K562 (cell line): ENCODE data around the gene ASIC5.

Experiments used
- BHLHE40 ChIP-seq: IDR thresholded peaks from 2 replicates; pipeline ENCODE4 v1.6.1; 2011; ENCODE audit warnings: low read length, improper control_type of control experiment
- CBFB ChIP-seq: sonication (generic); formaldehyde crosslinking; IDR thresholded peaks from 2 replicates; pipeline ENCODE4 v1.4.0; 2020; ENCODE audit warnings: mild to moderate bottlenecking, missing genetic modification reagents
- CBX2 ChIP-seq: fragments of 200-600 bp; sonication (generic); IDR thresholded peaks from one replicate; pipeline ENCODE4 v1.6.1; 2012; ENCODE audit warnings: mild to moderate bottlenecking, low read length, inconsistent platforms; ENCODE audit not compliant: insufficient read depth, poor library complexity, severe bottlenecking
- CEBPB ChIP-seq: fragments of 450-650 bp; IDR thresholded peaks from 2 replicates; pipeline ENCODE4 v1.6.1; 2016; ENCODE audit warnings: missing genetic modification characterization, missing compliant biosample characterization
- CREB1 ChIP-seq, 2 experiments: sonication (generic) in 1 of 2; formaldehyde crosslinking in 1 of 2; IDR thresholded peaks; 2 replicates each; pipeline versions ENCODE4 v1.6.1 to v1.8.0; 2012 to 2022; ENCODE audit warnings: inconsistent platforms in 1 of 2, mild to moderate bottlenecking in 1 of 2, missing genetic modification reagents in 1 of 2, moderate library complexity in 1 of 2
- FOXJ2 ChIP-seq: fragments of 200-800 bp; sonication (Bioruptor generic); IDR thresholded peaks from 2 replicates; pipeline ENCODE4 v1.6.1; 2016; ENCODE audit warnings: missing genetic modification characterization, missing compliant biosample characterization
- GATA2 ChIP-seq: sonication (generic); formaldehyde crosslinking; IDR thresholded peaks from 2 replicates; pipeline ENCODE4 v1.4.0; 2020; ENCODE audit warnings: mild to moderate bottlenecking, missing genetic modification reagents
- HNRNPLL ChIP-seq: fragments of 200-400 bp; formaldehyde crosslinking; IDR thresholded peaks from 2 replicates; pipeline ENCODE4 v1.6.1; 2017; ENCODE audit warnings: low read length, low read depth, mild to moderate bottlenecking; ENCODE audit not compliant: poor library complexity, severe bottlenecking
- PCBP2 ChIP-seq: fragments of 200-400 bp; formaldehyde crosslinking; IDR thresholded peaks from 2 replicates; pipeline ENCODE4 v1.6.1; 2018; ENCODE audit warnings: low read length, low read depth, mild to moderate bottlenecking, moderate library complexity; ENCODE audit not compliant: poor library complexity, severe bottlenecking
- RFX5 ChIP-seq: IDR thresholded peaks from 2 replicates; pipeline ENCODE4 v1.6.1; 2011; ENCODE audit warnings: low read depth, mild to moderate bottlenecking, improper control_type of control experiment, low read length
- ZSCAN32 ChIP-seq: fragments of 450-650 bp; formaldehyde crosslinking; IDR thresholded peaks from 2 replicates; pipeline ENCODE4 v1.4.0; 2020; ENCODE audit warnings: mild to moderate bottlenecking, moderate library complexity
- TF ChIP-seq, protein P1 (sequence below): sonication (generic); formaldehyde crosslinking; IDR thresholded peaks from 2 replicates; pipeline ENCODE4 v1.8.1; 2022; ENCODE audit warnings: missing genetic modification reagents
- TF ChIP-seq, protein P2 (sequence below): fragments of 450-650 bp; conservative IDR thresholded peaks from 2 replicates; pipeline ENCODE4 v1.6.1; 2016; ENCODE audit warnings: missing genetic modification characterization, low read depth, mild to moderate bottlenecking, missing compliant biosample characterization, moderate library complexity

DNA sequence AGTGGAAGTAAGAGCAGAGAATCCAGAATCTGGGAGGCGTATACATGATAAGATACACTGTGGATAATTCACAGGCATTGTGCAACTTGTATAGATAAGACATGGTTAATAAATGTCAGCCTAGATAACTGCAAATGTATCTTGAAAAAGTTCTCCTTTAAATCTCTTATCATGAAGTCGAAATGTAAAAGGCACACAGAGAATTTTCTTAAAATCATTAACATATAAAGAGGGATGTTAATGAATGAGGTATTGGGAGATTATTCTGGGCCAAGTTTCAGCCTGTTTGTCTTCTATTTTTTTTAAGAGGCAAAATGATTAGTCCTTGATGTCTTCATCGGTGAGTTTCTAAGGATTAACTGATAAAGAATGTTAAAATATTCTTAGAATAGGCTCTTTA lies 38.3 kb upstream of the ASIC5 start:
- TF ChIP-seq CEBPB (tag) (no peak), HNRNPLL (no peak), FOXJ2 (tag) (no peak), PCBP2 (no peak), CBFB (CRISPR knock-in tag) (no peak), CREB1 (IDR thresholded peaks at IDR 0.05) (no peak), CREB1 (CRISPR knock-in tag; IDR thresholded peaks at IDR 0.05) (no peak), GATA2 (CRISPR knock-in tag) (no peak), ZSCAN32 (CRISPR knock-in tag) (no peak), RFX5 (no peak), BHLHE40 (no peak), CBX2 (no peak)
- TF ChIP-seq, protein P1, sequence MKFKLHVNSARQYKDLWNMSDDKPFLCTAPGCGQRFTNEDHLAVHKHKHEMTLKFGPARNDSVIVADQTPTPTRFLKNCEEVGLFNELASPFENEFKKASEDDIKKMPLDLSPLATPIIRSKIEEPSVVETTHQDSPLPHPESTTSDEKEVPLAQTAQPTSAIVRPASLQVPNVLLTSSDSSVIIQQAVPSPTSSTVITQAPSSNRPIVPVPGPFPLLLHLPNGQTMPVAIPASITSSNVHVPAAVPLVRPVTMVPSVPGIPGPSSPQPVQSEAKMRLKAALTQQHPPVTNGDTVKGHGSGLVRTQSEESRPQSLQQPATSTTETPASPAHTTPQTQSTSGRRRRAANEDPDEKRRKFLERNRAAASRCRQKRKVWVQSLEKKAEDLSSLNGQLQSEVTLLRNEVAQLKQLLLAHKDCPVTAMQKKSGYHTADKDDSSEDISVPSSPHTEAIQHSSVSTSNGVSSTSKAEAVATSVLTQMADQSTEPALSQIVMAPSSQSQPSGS (CRISPR knock-in tag): no peak
- TF ChIP-seq, protein P2, sequence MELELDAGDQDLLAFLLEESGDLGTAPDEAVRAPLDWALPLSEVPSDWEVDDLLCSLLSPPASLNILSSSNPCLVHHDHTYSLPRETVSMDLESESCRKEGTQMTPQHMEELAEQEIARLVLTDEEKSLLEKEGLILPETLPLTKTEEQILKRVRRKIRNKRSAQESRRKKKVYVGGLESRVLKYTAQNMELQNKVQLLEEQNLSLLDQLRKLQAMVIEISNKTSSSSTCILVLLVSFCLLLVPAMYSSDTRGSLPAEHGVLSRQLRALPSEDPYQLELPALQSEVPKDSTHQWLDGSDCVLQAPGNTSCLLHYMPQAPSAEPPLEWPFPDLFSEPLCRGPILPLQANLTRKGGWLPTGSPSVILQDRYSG: no peak
